GM12878 (cell line): ENCODE measurements around the gene PDE6B.

ENCODE experiments used
- CBX3 ChIP-seq: fragments of 200-600 bp; sonication (generic); IDR thresholded peaks from 2 replicates; pipeline ENCODE4 v1.6.1; 2016; ENCODE audit warnings: low read depth, borderline replicate concordance
- EZH2 ChIP-seq: IDR thresholded peaks from 2 replicates; pipeline ENCODE4 v1.6.1; 2012; ENCODE audit warnings: low read depth, mild to moderate bottlenecking, control low read depth, inconsistent platforms, low read length, borderline replicate concordance; ENCODE audit not compliant: control insufficient read depth
- FOS ChIP-seq: IDR thresholded peaks from 3 replicates; pipeline ENCODE4 v1.6.1; 2011; ENCODE audit warnings: borderline replicate concordance; ENCODE audit not compliant: insufficient read length; ENCODE audit errors: extremely low read depth
- POLR2A ChIP-seq: IDR thresholded peaks from 2 replicates; pipeline ENCODE4 v1.6.1; 2011; ENCODE audit warnings: low read depth, mild to moderate bottlenecking, low read length
- RAD51 ChIP-seq: fragments of 450-650 bp; IDR thresholded peaks from 2 replicates; pipeline ENCODE4 v1.6.1; 2016; ENCODE audit warnings: moderate library complexity, mild to moderate bottlenecking, inconsistent platforms
- RFX5 ChIP-seq: IDR thresholded peaks from 2 replicates; pipeline ENCODE4 v1.6.1; 2011; ENCODE audit warnings: low read depth, low read length, improper control_type of control experiment
- SMC3 ChIP-seq: IDR thresholded peaks from 2 replicates; pipeline ENCODE4 v1.6.1; 2011; ENCODE audit warnings: low read length, improper control_type of control experiment, borderline replicate concordance
- STAT1 ChIP-seq: fragments of 450-650 bp; conservative IDR thresholded peaks from 2 replicates; pipeline ENCODE4 v1.6.1; 2014; ENCODE audit warnings: antibody characterized with exemption, mild to moderate bottlenecking
- TF ChIP-seq, protein P1 (sequence below), 3 experiments: IDR thresholded peaks in 2 of 3; conservative IDR thresholded peaks in 1 of 3; 2 replicates each; pipeline ENCODE4 v1.5.1; 2011; ENCODE audit warnings: low read depth in 3 of 3, low read length in 3 of 3, mild to moderate bottlenecking in 3 of 3, control low read depth in 2 of 3, moderate library complexity in 2 of 3, inconsistent platforms in 1 of 3, mixed read lengths in 1 of 3; ENCODE audit not compliant: control insufficient read depth in 2 of 3, insufficient read depth in 1 of 3; ENCODE audit errors: extremely low read depth in 1 of 3

- TF ChIP-seq POLR2A (no peak), CBX3 (no peak), RFX5 (no peak), EZH2 (no peak), FOS (no peak), RAD51 (no peak), STAT1 (no peak), SMC3 (no peak)
- TF ChIP-seq, protein P1, sequence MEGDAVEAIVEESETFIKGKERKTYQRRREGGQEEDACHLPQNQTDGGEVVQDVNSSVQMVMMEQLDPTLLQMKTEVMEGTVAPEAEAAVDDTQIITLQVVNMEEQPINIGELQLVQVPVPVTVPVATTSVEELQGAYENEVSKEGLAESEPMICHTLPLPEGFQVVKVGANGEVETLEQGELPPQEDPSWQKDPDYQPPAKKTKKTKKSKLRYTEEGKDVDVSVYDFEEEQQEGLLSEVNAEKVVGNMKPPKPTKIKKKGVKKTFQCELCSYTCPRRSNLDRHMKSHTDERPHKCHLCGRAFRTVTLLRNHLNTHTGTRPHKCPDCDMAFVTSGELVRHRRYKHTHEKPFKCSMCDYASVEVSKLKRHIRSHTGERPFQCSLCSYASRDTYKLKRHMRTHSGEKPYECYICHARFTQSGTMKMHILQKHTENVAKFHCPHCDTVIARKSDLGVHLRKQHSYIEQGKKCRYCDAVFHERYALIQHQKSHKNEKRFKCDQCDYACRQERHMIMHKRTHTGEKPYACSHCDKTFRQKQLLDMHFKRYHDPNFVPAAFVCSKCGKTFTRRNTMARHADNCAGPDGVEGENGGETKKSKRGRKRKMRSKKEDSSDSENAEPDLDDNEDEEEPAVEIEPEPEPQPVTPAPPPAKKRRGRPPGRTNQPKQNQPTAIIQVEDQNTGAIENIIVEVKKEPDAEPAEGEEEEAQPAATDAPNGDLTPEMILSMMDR (IDR thresholded peaks at IDR 0.05 in 2 of 3, conservative IDR thresholded peaks at IDR 0.05 in 1 of 3; ENCODE audit: control insufficient read depth in 2 of 3, extremely low read depth in 1 of 3, insufficient read depth in 1 of 3, low read depth in 3 of 3, low read length in 3 of 3), result no peak
Observed at GRCh38 chr4:684623-685327, 59.4 kb downstream of the PDE6B start.
